A673 (cell line): ENCODE results near the gene FBXL7. TPM values are rescaled to one million over a fixed set of nuclear protein-coding genes. Genes with fewer than 3 reads are reported as not detected.

Source experiments
- BruUV-seq: library from RNA; stranded (reverse); fragments of 400-500 nt; replicated peaks from 2 replicates; lab custom pipeline; 2021; lab: Mats Ljungman, UMichigan
- CTCF ChIA-PET: fragments of 300-600 bp; sonication (Branson Sonifier 250); formaldehyde crosslinking; loops from one replicate; lab custom pipeline; 2022; ENCODE audit warnings: antibody characterized with exemption; lab: Charles Lee
- POLR2A ChIA-PET: fragments of 300-600 bp; sonication (Branson Sonifier 250); formaldehyde crosslinking; loops from one replicate; lab custom pipeline; 2022; ENCODE audit warnings: antibody characterized with exemption; ENCODE audit not compliant: low non-redundant PET; lab: Charles Lee
- DNase-seq: peaks from one replicate; pipeline ENCODE4 v3.0.0-alpha.2; 2015; ENCODE audit warnings: low spot score
- H3K27ac ChIP-seq: fragments of 200-600 bp; sonication (generic); 2 replicates; pipeline ENCODE4 v1.5.1; 2016; ENCODE audit warnings: mixed run types, low read depth, mild to moderate bottlenecking, mixed read lengths, antibody characterized with exemption, low read length; ENCODE audit not compliant: poor library complexity, severe bottlenecking
- H3K27me3 ChIP-seq: fragments of 200-600 bp; sonication (generic); replicated peaks from 2 replicates; pipeline ENCODE4 v1.6.1; 2017; ENCODE audit warnings: mixed run types, low read depth, mild to moderate bottlenecking, mixed read lengths, antibody characterized with exemption, low read length; ENCODE audit not compliant: insufficient read depth, poor library complexity
- H3K36me3 ChIP-seq: fragments of 200-600 bp; sonication (generic); 2 replicates; pipeline ENCODE4 v1.6.1; 2016; ENCODE audit warnings: mixed run types, mild to moderate bottlenecking, mixed read lengths, antibody characterized with exemption, low read length; ENCODE audit not compliant: insufficient read depth, poor library complexity, severe bottlenecking
- H3K4me1 ChIP-seq: fragments of 200-600 bp; sonication (generic); 2 replicates; pipeline ENCODE4 v1.6.1; 2017; ENCODE audit warnings: mixed run types, mild to moderate bottlenecking, mixed read lengths, antibody characterized with exemption, low read length; ENCODE audit not compliant: insufficient read depth, poor library complexity, severe bottlenecking
- H3K4me3 ChIP-seq: fragments of 200-600 bp; sonication (generic); 2 replicates; pipeline ENCODE4 v1.5.1; 2016; ENCODE audit warnings: low read depth, mixed run types, mild to moderate bottlenecking, mixed read lengths, low read length; ENCODE audit not compliant: poor library complexity, severe bottlenecking
- H3K9me3 ChIP-seq: fragments of 200-600 bp; sonication (generic); 2 replicates; pipeline ENCODE4 v1.6.1; 2016; ENCODE audit warnings: mixed run types, low read depth, mild to moderate bottlenecking, mixed read lengths, antibody characterized with exemption, low read length; ENCODE audit not compliant: poor library complexity, severe bottlenecking
- CTCF ChIP-seq: fragments of 300-800, 200-600 bp; sonication (generic); conservative IDR thresholded peaks from 2 replicates; pipeline ENCODE4 v1.5.1; 2017; ENCODE audit warnings: low read depth, mild to moderate bottlenecking, antibody characterized with exemption, low read length, moderate library complexity, mixed read lengths
- EZH2 ChIP-seq: fragments of 200-600 bp; sonication (generic); IDR thresholded peaks from 2 replicates; pipeline ENCODE4 v1.6.1; 2017; ENCODE audit warnings: borderline replicate concordance, low read depth, mild to moderate bottlenecking, mixed read lengths, antibody characterized with exemption, low read length; ENCODE audit not compliant: poor library complexity, severe bottlenecking
- intact Hi-C: fragments of 100-400 bp; cut with micrococcal nuclease; formaldehyde crosslinking; loops from one replicate; pipeline ENCODE4 v1.10.0; 2022; ENCODE audit not compliant: unreplicated experiment
- total RNA-seq: library from RNA; stranded (reverse); gene quantifications from 2 replicates; pipeline ENCODE4 v1.2.3, GENCODE V29; 2021

Gene FBXL7
- total RNA-seq, 1 experiment from 2014 or later = 5.9 TPM

- CTCF ChIA-PET = no interaction called here
- intact Hi-C loops = no loop called here
- H3K4me3 ChIP-seq = no peak overlapping the region
- no TSS peak for BruUV-seq
- no peaks in the 10 kb centered on the region for H3K27me3 ChIP-seq
- no peak overlapping the region for H3K27ac ChIP-seq
- DNase-seq = no peak
- no peaks in the 10 kb centered on the region for H3K4me1 ChIP-seq
- TF ChIP-seq CTCF (no peak), EZH2 (no peak)
- H3K9me3 ChIP-seq = peaks cover 2% of the 10 kb centered on the region
- POLR2A ChIA-PET = no interaction called here
- no peaks in the 10 kb centered on the region for H3K36me3 ChIP-seq
Observed at GRCh38 chr5:15573590-15573989, 73.6 kb downstream of the FBXL7 start.

- TF ChIP-seq EZH2 (no peak), CTCF (no peak)
- Histone ChIP-seq H3K27me3 (no peaks in the 10 kb centered on the region), H3K9me3 (peaks cover 2% of the 10 kb centered on the region), H3K4me3 (no peak overlapping the region), H3K36me3 (no peaks in the 10 kb centered on the region), H3K4me1 (no peaks in the 10 kb centered on the region), H3K27ac (no peak overlapping the region)
- no peak for DNase-seq
- ChIA-PET CTCF (no interaction called here), POLR2A (no interaction called here)
- no TSS peak for BruUV-seq
- intact Hi-C loops = no loop called here
Observed at GRCh38 chr5:15574128-15574527, 74.1 kb downstream of the FBXL7 start.

- no peak for DNase-seq
- CTCF ChIA-PET = no interaction called here
- H3K4me1 ChIP-seq = no peaks in the 10 kb centered on the region
- TF ChIP-seq CTCF (no peak), EZH2 (no peak)
- POLR2A ChIA-PET = no interaction called here
- no peaks in the 10 kb centered on the region for H3K27me3 ChIP-seq
- peaks cover 6% of the 10 kb centered on the region for H3K9me3 ChIP-seq
- no peak overlapping the region for H3K27ac ChIP-seq
- H3K4me3 ChIP-seq = no peak overlapping the region
- BruUV-seq = no TSS peak
- H3K36me3 ChIP-seq = no peaks in the 10 kb centered on the region
- intact Hi-C loops = no loop called here
Observed at GRCh38 chr5:15574806-15575325, 74.9 kb downstream of the FBXL7 start.
